Measurements from ENCODE around the gene DCD. TPM values are rescaled to one million over a fixed set of nuclear protein-coding genes. Genes with fewer than 3 reads are reported as not detected.

Gene DCD
- polyA plus RNA-seq, 1 donor (not counting 4 experiments of a cell fraction or from before 2014, with no cell fraction given): not detected

- no peaks in the 10 kb centered on the region for H3K9me3 ChIP-seq (ENCODE audit: control insufficient read depth, low read depth, low read length)
- TF ChIP-seq CTCF (optimal IDR thresholded peaks at IDR 0.05 in 1 of 3, IDR thresholded peaks at IDR 0.05 in 1 of 3, conservative IDR thresholded peaks at IDR 0.05 in 1 of 3; ENCODE audit: extremely low read depth in 1 of 3, insufficient read depth in 2 of 3, low read length in 3 of 3) (no peak), EZH2 (IDR thresholded peaks at IDR 0.05; ENCODE audit: low read length) (no peak)
- dilution Hi-C loops (cut with MboI; ENCODE audit: extremely low pct_ligation_motif_present, low sequenced_read_pairs): no loop called here
Measured at GRCh38 chr12:54625598-54625997, 22.6 kb downstream of the DCD start.

GRCh38 chr12:54624315-54625279 is 23.6 kb downstream of the DCD start:
- FAIRE-seq (no peak), DNase-seq (ENCODE audit: low read depth, low spot score) (no peak)
- dilution Hi-C loops (cut with MboI; ENCODE audit: extremely low pct_ligation_motif_present, low sequenced_read_pairs): no loop called here
- Histone ChIP-seq H3K4me1 (ENCODE audit: control insufficient read depth, extremely low read depth, insufficient read depth, low read length) (no peaks in the 10 kb centered on the region), H3K4me3 (ENCODE audit: control insufficient read depth in 2 of 3, extremely low read depth in 1 of 3, insufficient read depth in 2 of 3, low read depth in 1 of 3, low read length in 3 of 3) (no peak overlapping the region), H3K27ac (ENCODE audit: control insufficient read depth, insufficient read depth, low read length) (no peak overlapping the region), H2AFZ (ENCODE audit: control insufficient read depth, low read length) (no peak overlapping the region), H3K79me2 (ENCODE audit: control insufficient read depth, insufficient read depth, low read length) (no peaks in the 10 kb centered on the region), H3K27me3 (ENCODE audit: control insufficient read depth, extremely low read depth, insufficient read depth, low read length) (peaks cover 4% of the 10 kb centered on the region), H3K9me1 (ENCODE audit: control insufficient read depth, extremely low read depth, insufficient read depth, low read length) (no peaks in the 10 kb centered on the region), H3K9ac (ENCODE audit: control insufficient read depth, extremely low read depth, insufficient read depth, low read length) (no peak overlapping the region), H3K9me3 (ENCODE audit: control insufficient read depth, low read depth, low read length) (no peaks in the 10 kb centered on the region), H3K36me3 (ENCODE audit: control insufficient read depth in 2 of 2, extremely low read depth in 1 of 2, insufficient read depth in 2 of 2, low read length in 2 of 2) (no peaks in the 10 kb centered on the region), H4K20me1 (ENCODE audit: control insufficient read depth, extremely low read depth, insufficient read depth, low read length) (no peaks in the 10 kb centered on the region), H3K4me2 (ENCODE audit: control insufficient read depth, extremely low read depth, insufficient read depth, low read depth, low read length) (no peak overlapping the region)
- TF ChIP-seq CTCF (optimal IDR thresholded peaks at IDR 0.05 in 1 of 3, IDR thresholded peaks at IDR 0.05 in 1 of 3, conservative IDR thresholded peaks at IDR 0.05 in 1 of 3; ENCODE audit: extremely low read depth in 1 of 3, insufficient read depth in 2 of 3, low read length in 3 of 3): no peak
- TF ChIP-seq EZH2 (IDR thresholded peaks at IDR 0.05; ENCODE audit: low read length): no peak

More at GRCh38 chr12:54625598-54625997, 22.6 kb downstream of the DCD start:
- no peaks in the 10 kb centered on the region for H3K79me2 ChIP-seq (ENCODE audit: control insufficient read depth, insufficient read depth, low read length)
- H3K27ac ChIP-seq (ENCODE audit: control insufficient read depth, insufficient read depth, low read length): no peak overlapping the region
- no peaks in the 10 kb centered on the region for H3K9me1 ChIP-seq (ENCODE audit: control insufficient read depth, extremely low read depth, insufficient read depth, low read length)
- FAIRE-seq (no peak), DNase-seq (ENCODE audit: low read depth, low spot score) (no peak)
- H3K9ac ChIP-seq (ENCODE audit: control insufficient read depth, extremely low read depth, insufficient read depth, low read length): no peak overlapping the region
- H3K27me3 ChIP-seq (ENCODE audit: control insufficient read depth, extremely low read depth, insufficient read depth, low read length): peaks cover 4% of the 10 kb centered on the region
- H4K20me1 ChIP-seq (ENCODE audit: control insufficient read depth, extremely low read depth, insufficient read depth, low read length): no peaks in the 10 kb centered on the region
- H3K36me3 ChIP-seq (ENCODE audit: control insufficient read depth in 2 of 2, extremely low read depth in 1 of 2, insufficient read depth in 2 of 2, low read length in 2 of 2): no peaks in the 10 kb centered on the region
- no peak overlapping the region for H3K4me3 ChIP-seq (ENCODE audit: control insufficient read depth in 2 of 3, extremely low read depth in 1 of 3, insufficient read depth in 2 of 3, low read depth in 1 of 3, low read length in 3 of 3)
- no peak overlapping the region for H2AFZ ChIP-seq (ENCODE audit: control insufficient read depth, low read length)
- H3K4me2 ChIP-seq (ENCODE audit: control insufficient read depth, extremely low read depth, insufficient read depth, low read depth, low read length): no peak overlapping the region
- H3K4me1 ChIP-seq (ENCODE audit: control insufficient read depth, extremely low read depth, insufficient read depth, low read length): no peaks in the 10 kb centered on the region

All from keratinocyte (primary cell).